ENCODE results near the gene EIF3M. TPM values are rescaled to one million over a fixed set of nuclear protein-coding genes. Genes with fewer than 3 reads are reported as not detected.

The EIF3M gene
- total RNA-seq, 2 donors from 2014 or later, result 190 to 195 TPM

DNA sequence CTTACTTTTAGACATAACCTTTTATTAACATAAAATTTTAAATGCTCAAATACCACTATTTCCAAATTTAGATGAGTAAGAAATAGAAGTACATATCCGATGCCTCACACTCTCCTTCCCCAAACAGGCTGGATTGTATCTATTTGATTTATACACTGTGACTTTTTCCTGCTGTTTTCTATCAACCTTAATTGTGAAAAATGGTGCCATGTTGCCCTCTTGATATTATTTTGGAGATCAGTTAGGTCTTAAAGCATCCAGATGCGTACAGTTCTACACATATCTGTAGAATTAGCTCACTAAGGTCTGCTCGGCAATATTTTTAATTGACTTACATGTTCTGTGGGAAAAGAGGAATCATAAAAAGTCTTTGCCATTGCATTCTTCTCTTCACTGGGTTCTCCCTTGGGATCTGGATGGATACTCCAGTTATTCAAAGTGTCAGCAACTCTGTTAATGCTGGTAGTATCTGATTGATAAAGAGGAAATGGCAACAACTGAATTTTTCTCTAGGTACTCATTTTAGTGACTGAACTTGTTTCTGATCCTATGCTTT is 27.2 kb downstream of the EIF3M start:
- TF ChIP-seq CTCF (IDR thresholded peaks at IDR 0.05), result no peak
- Histone ChIP-seq H3K9ac (ENCODE audit: low read depth in 2 of 2, low read length in 2 of 2) (no peak overlapping the region), H3K27ac (no peak overlapping the region), H3K9me3 (no peaks in the 10 kb centered on the region), H3K4me3 (no peak overlapping the region), H3K27me3 (no peaks in the 10 kb centered on the region), H3K36me3 (no peaks in the 10 kb centered on the region), H3K4me1 (no peaks in the 10 kb centered on the region)
- intact Hi-C loops (cut with DNase I), result no loop called here
- DNase-seq, result no peak

GRCh38 chr11:32613500-32614151 is 30.0 kb downstream of the EIF3M start:
- Histone ChIP-seq H3K27me3 (no peaks in the 10 kb centered on the region), H3K36me3 (no peaks in the 10 kb centered on the region), H3K4me3 (no peak overlapping the region), H3K9me3 (no peaks in the 10 kb centered on the region), H3K4me1 (no peaks in the 10 kb centered on the region), H3K27ac (no peak overlapping the region), H3K9ac (ENCODE audit: low read depth in 2 of 2, low read length in 2 of 2) (no peak overlapping the region)
- TF ChIP-seq CTCF (IDR thresholded peaks at IDR 0.05), result no peak
- intact Hi-C loops (cut with DNase I), result no loop called here
- no peak for DNase-seq

GRCh38 chr11:32615422-32615821 is 31.8 kb downstream of the EIF3M start:
- Histone ChIP-seq H3K9me3 (no peaks in the 10 kb centered on the region), H3K27ac (no peak overlapping the region), H3K9ac (ENCODE audit: low read depth in 2 of 2, low read length in 2 of 2) (no peak overlapping the region), H3K4me3 (no peak overlapping the region), H3K27me3 (no peaks in the 10 kb centered on the region), H3K36me3 (no peaks in the 10 kb centered on the region), H3K4me1 (no peaks in the 10 kb centered on the region)
- no peak for DNase-seq
- TF ChIP-seq CTCF (IDR thresholded peaks at IDR 0.05), result no peak
- intact Hi-C loops (cut with DNase I), result no loop called here

- Histone ChIP-seq H3K4me1 (no peaks in the 10 kb centered on the region), H3K27ac (no peak overlapping the region), H3K9me3 (no peaks in the 10 kb centered on the region), H3K9ac (ENCODE audit: low read depth in 2 of 2, low read length in 2 of 2) (no peak overlapping the region), H3K27me3 (no peaks in the 10 kb centered on the region), H3K4me3 (no peak overlapping the region), H3K36me3 (no peaks in the 10 kb centered on the region)
- no peak for TF ChIP-seq CTCF (IDR thresholded peaks at IDR 0.05)
- intact Hi-C loops (cut with DNase I), result no loop called here
- DNase-seq, result no peak
Measured at GRCh38 chr11:32616903-32617302, 33.3 kb downstream of the EIF3M start.

DNA sequence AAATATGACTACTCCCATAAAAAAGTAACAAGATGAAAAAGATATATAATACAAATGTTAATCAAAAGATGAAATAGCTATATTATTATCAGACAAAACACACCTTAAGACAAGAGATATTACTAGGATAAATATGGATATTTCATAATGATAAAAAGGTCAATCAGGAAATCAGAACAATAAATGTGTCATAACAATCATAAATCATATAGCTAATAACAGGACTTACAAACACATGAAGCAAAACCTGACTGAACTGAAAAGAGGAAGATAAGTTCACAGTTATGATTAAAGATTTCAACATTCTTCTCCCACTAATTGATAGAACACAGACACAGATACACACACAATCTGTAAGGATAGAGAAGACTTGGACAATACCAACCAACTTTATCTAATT is 47.2 kb downstream of the EIF3M start:
- intact Hi-C loops (cut with DNase I), result no loop called here
- DNase-seq, result no peak

More for the DNA sequence above, 47.2 kb downstream of the EIF3M start:
- Histone ChIP-seq H3K27ac (no peak overlapping the region), H3K9ac (ENCODE audit: low read depth in 2 of 2, low read length in 2 of 2) (no peak overlapping the region), H3K9me3 (no peaks in the 10 kb centered on the region), H3K4me1 (no peaks in the 10 kb centered on the region), H3K36me3 (no peaks in the 10 kb centered on the region), H3K27me3 (no peaks in the 10 kb centered on the region), H3K4me3 (no peak overlapping the region)
- no peak for TF ChIP-seq CTCF (IDR thresholded peaks at IDR 0.05)

Measured in colonic mucosa (tissue), 4 donors.